WTC11 (cell line): ENCODE results near the gene ICAM1. TPM values are rescaled to one million over a fixed set of nuclear protein-coding genes. Genes with fewer than 3 reads are reported as not detected.

Experiments
- ATAC-seq: fragments of 200-7000 bp; cut with Tn5 transposase; 2 replicates; pipeline ENCODE4 v1.10.0; 2021; ENCODE audit warnings: mild to moderate bottlenecking, moderate library complexity
- CTCF ChIA-PET: fragments of 300-600 bp; sonication (Branson Sonifier 250); formaldehyde crosslinking; loops from one replicate; lab custom pipeline; 2021; ENCODE audit warnings: antibody characterized with exemption; lab: Charles Lee
- POLR2A ChIA-PET: fragments of 350-600 bp; sonication (Branson Sonifier 250); formaldehyde crosslinking; loops from one replicate; lab custom pipeline; 2021; ENCODE audit warnings: antibody characterized with exemption; lab: Charles Lee
- DNase-seq: peaks from one replicate; pipeline ENCODE4 v3.0.0; 2021; ENCODE audit warnings: low spot score
- H3K27ac Mint-ChIP-seq: 2 replicates; pipeline ENCODE4 v1.8.0; 2021; ENCODE audit warnings: mixed read lengths
- H3K27me3 Mint-ChIP-seq: 2 replicates; pipeline ENCODE4 v1.8.0; 2021; ENCODE audit warnings: low read depth, mild to moderate bottlenecking, moderate library complexity, mixed read lengths
- H3K36me3 Mint-ChIP-seq: 2 replicates; pipeline ENCODE4 v1.8.0; 2021; ENCODE audit warnings: mixed read lengths
- H3K4me1 Mint-ChIP-seq: 2 replicates; pipeline ENCODE4 v1.8.0; 2022; ENCODE audit warnings: mixed read lengths
- H3K4me3 Mint-ChIP-seq: 2 replicates; pipeline ENCODE4 v1.8.0; 2021; ENCODE audit warnings: mild to moderate bottlenecking, moderate library complexity, mixed read lengths
- H3K9me3 Mint-ChIP-seq: 2 replicates; pipeline ENCODE4 v1.8.0; 2021; ENCODE audit warnings: mixed read lengths
- AFF4 ChIP-seq: sonication (generic); formaldehyde crosslinking; IDR thresholded peaks from 2 replicates; pipeline ENCODE4 v1.8.1; 2023; ENCODE audit warnings: mild to moderate bottlenecking, missing genetic modification reagents, borderline replicate concordance
- E2F1 ChIP-seq: sonication (generic); formaldehyde crosslinking; IDR thresholded peaks from 2 replicates; pipeline ENCODE4 v1.8.0; 2022; ENCODE audit warnings: mild to moderate bottlenecking, missing genetic modification reagents
- E2F4 ChIP-seq: sonication (generic); formaldehyde crosslinking; IDR thresholded peaks from 2 replicates; pipeline ENCODE4 v1.8.1; 2022; ENCODE audit warnings: low read depth, mild to moderate bottlenecking, moderate library complexity, missing genetic modification reagents, borderline replicate concordance
- ELF4 ChIP-seq: sonication (generic); formaldehyde crosslinking; IDR thresholded peaks from 2 replicates; pipeline ENCODE4 v1.8.1; 2022; ENCODE audit warnings: low read depth, mild to moderate bottlenecking, moderate library complexity, missing genetic modification reagents
- GTF2I ChIP-seq: fragments of 250-450 bp; sonication (Bioruptor Pico); conservative IDR thresholded peaks from 2 replicates; pipeline ENCODE4 v1.4.0; 2021; ENCODE audit warnings: mild to moderate bottlenecking
- HMGXB4 ChIP-seq: sonication (generic); formaldehyde crosslinking; IDR thresholded peaks from 2 replicates; pipeline ENCODE4 v1.8.1; 2023; ENCODE audit warnings: mild to moderate bottlenecking, moderate library complexity, missing genetic modification reagents
- JUN ChIP-seq: sonication (generic); formaldehyde crosslinking; IDR thresholded peaks from 2 replicates; pipeline ENCODE4 v1.8.0; 2023; ENCODE audit warnings: mild to moderate bottlenecking, missing genetic modification reagents
- NFE2L1 ChIP-seq: sonication (generic); formaldehyde crosslinking; IDR thresholded peaks from 2 replicates; pipeline ENCODE4 v1.8.1; 2023; ENCODE audit warnings: missing genetic modification reagents
- NR2C2 ChIP-seq: sonication (generic); formaldehyde crosslinking; IDR thresholded peaks from 2 replicates; pipeline ENCODE4 v1.8.0; 2022; ENCODE audit warnings: mild to moderate bottlenecking, missing genetic modification reagents
- NR3C1 ChIP-seq: sonication (generic); formaldehyde crosslinking; conservative IDR thresholded peaks from 2 replicates; pipeline ENCODE4 v1.8.1; 2023; ENCODE audit warnings: low read depth, mild to moderate bottlenecking, missing genetic modification reagents
- PREB ChIP-seq: sonication (generic); formaldehyde crosslinking; IDR thresholded peaks from 2 replicates; pipeline ENCODE4 v1.8.1; 2022; ENCODE audit warnings: mild to moderate bottlenecking, missing genetic modification reagents, moderate library complexity, borderline replicate concordance
- RORB ChIP-seq: fragments of 250-450 bp; sonication (Bioruptor Pico); IDR thresholded peaks from 2 replicates; pipeline ENCODE4 v1.9.0; 2021; ENCODE audit warnings: mild to moderate bottlenecking
- SMAD3 ChIP-seq: sonication (generic); formaldehyde crosslinking; IDR thresholded peaks from 2 replicates; pipeline ENCODE4 v1.8.0; 2022; ENCODE audit warnings: missing genetic modification reagents, mild to moderate bottlenecking, borderline replicate concordance
- TCF7 ChIP-seq: sonication (generic); formaldehyde crosslinking; IDR thresholded peaks from 2 replicates; pipeline ENCODE4 v1.8.0; 2022; ENCODE audit warnings: mild to moderate bottlenecking, low read depth, missing genetic modification reagents, moderate library complexity
- ZNF263 ChIP-seq: sonication (generic); formaldehyde crosslinking; IDR thresholded peaks from 2 replicates; pipeline ENCODE4 v1.8.1; 2022; ENCODE audit warnings: low read depth, mild to moderate bottlenecking, moderate library complexity, missing genetic modification reagents
- ZNF396 ChIP-seq: fragments of 250-450 bp; sonication (Bioruptor Pico); IDR thresholded peaks from 2 replicates; pipeline ENCODE4 v1.8.0; 2021; ENCODE audit warnings: mild to moderate bottlenecking, moderate library complexity, borderline replicate concordance
- ZNF512 ChIP-seq: sonication (generic); formaldehyde crosslinking; IDR thresholded peaks from 2 replicates; pipeline ENCODE4 v1.8.1; 2022; ENCODE audit warnings: missing genetic modification reagents, borderline replicate concordance
- total RNA-seq: library from RNA; stranded (reverse); gene quantifications from 3 replicates; pipeline ENCODE4 v1.2.3, GENCODE V29; 2021

ICAM1 gene
- total RNA-seq, 1 experiment from 2014 or later, result 3.8 TPM

- no peak for TF ChIP-seq JUN (CRISPR knock-in tag)
- no peak for TF ChIP-seq ZNF512
- TF ChIP-seq RORB (CRISPR knock-in tag), result no peak
These were observed 14.4 kb upstream of the ICAM1 start (continued) for GRCh38 chr19:10256551-10256950.

GRCh38 chr19:10256970-10257615 is 13.8 kb upstream of the ICAM1 start:
- peaks cover 5% of the 10 kb centered on the region for H3K4me1 Mint-ChIP-seq
- DNase-seq (no peak), ATAC-seq (no peak)
- H3K4me3 Mint-ChIP-seq, result no peak overlapping the region
- TF ChIP-seq SMAD3 (CRISPR knock-in tag) (no peak), NFE2L1 (no peak), ZNF396 (CRISPR knock-in tag) (no peak), HMGXB4 (CRISPR knock-in tag) (no peak), NR3C1 (CRISPR knock-in tag) (no peak), TCF7 (CRISPR knock-in tag) (no peak)
- ChIA-PET CTCF (interaction anchor here (1.5 to 6.1 kb wide), 3 partner anchors 14 to 134 kb away, joined by 3 to 149 read pairs (median 107); partner anchors contain the start of gene ICAM1), POLR2A (no interaction called here)
- H3K9me3 Mint-ChIP-seq, result no peaks in the 10 kb centered on the region
- no peak overlapping the region; the same call in 1 of the 2 replicates for H3K27ac Mint-ChIP-seq
- peaks cover 37% of the 10 kb centered on the region for H3K36me3 Mint-ChIP-seq
- peaks cover 3% of the 10 kb centered on the region; the same call in 1 of the 2 replicates for H3K27me3 Mint-ChIP-seq

GRCh38 chr19:10258080-10258710 is 12.7 kb upstream of the ICAM1 start:
- Mint-ChIP-seq H3K4me3 (no peak overlapping the region), H3K27me3 (peaks cover 3% of the 10 kb centered on the region; the same call in 1 of the 2 replicates), H3K27ac (no peak overlapping the region), H3K4me1 (no peaks in the 10 kb centered on the region), H3K9me3 (no peaks in the 10 kb centered on the region), H3K36me3 (peaks cover 37% of the 10 kb centered on the region)
- ATAC-seq (no peak), DNase-seq (no peak)
- ChIA-PET POLR2A (interaction anchor here (0.6 to 1.3 kb wide), 5 partner anchors 11 to 149 kb away, joined by 3 to 12 read pairs (median 5); partner anchors contain the start of gene ICAM1), CTCF (interaction anchor here (0.5 to 6.1 kb wide), 64 partner anchors 8 to 437 kb away, joined by 3 to 149 read pairs (median 6); partner anchors contain the start of genes CDC37, FDX2, ICAM1 and ICAM4)
- TF ChIP-seq E2F4 (CRISPR knock-in tag) (no peak), GTF2I (no peak), NFE2L1 (no peak), TCF7 (CRISPR knock-in tag) (no peak), E2F1 (CRISPR knock-in tag) (no peak), HMGXB4 (CRISPR knock-in tag) (no peak), ELF4 (CRISPR knock-in tag) (no peak), AFF4 (no peak), ZNF263 (CRISPR knock-in tag) (no peak), NR2C2 (no peak), PREB (no peak), JUN (CRISPR knock-in tag) (no peak)
